NCI-H510A (cell line): Measurements from ENCODE around the gene NTN4.
"Not testable (repeated sequence)": the region's sequence is repeated elsewhere in the genome, so short reads cannot be mapped to it uniquely, and the experiment has no call there.

Experiments
- DNase-seq: peaks from one replicate; lab custom pipeline; 2025; lab: John Stamatoyannopoulos, UW

NTN4 gene

GRCh38 chr12:95710386-95710785 lies 80.2 kb downstream of the NTN4 start:
- DNase-seq: no peak

GRCh38 chr12:95709152-95709551 lies 81.4 kb downstream of the NTN4 start:
- no peak for DNase-seq

GRCh38 chr12:95705143-95705542 lies 85.4 kb downstream of the NTN4 start:
- no peak for DNase-seq

- DNase-seq: no peak
Measured at GRCh38 chr12:95703986-95704385, 86.6 kb downstream of the NTN4 start.

DNA sequence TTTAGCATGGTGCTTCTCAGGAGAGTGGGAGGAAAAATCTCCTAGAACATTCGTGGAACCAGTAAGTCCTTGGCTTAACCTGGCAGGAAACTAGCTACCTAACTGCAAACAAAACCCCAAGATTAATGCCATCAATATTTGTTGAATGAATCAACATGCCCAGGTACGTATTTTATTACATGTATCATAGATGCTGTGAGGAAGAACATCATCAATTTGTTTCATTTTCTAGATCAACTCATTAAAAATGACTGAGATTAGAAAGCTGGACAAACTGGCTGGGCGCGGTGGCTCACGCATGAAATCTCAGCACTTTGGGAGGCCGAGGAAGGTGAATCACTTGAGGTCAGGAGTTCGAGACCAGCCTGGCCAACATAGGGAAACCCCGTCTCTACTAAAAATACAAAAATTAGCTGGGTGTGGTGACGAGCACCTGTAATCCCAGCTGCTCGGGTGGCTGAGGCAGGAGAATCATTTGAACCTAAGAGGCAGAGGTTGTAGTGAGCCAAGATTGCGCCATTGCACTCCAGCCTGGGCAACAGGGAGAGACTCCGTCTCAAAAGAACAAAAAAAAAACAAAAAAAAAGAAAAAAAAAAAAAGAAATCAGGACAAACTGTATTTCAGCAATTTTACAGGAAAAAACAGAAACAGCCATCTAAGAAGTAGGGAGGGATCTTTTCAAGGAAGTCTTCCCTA lies 88.7 kb downstream of the NTN4 start:
- no peak for DNase-seq

DNA sequence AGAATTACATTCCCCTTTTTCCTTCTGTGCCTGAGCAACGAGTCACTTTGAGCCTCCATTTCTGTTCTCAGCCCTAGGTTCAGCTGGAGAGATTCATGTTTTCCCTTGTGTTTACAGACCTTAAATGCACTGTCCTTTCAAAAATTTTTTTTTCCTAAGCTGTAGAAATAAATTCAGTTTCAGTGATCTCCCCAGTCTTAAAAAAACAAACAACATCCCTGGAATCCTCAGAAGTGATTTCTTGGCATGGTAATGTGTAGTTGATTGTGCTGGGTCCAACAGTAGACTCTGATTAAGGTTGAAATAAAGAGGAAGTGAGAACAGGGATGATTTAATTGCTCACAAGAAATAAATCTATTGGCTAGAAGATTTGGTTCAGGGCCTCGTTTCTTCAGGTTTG lies 89.3 kb downstream of the NTN4 start:
- DNase-seq: no peak

- DNase-seq: no peak
Measured at GRCh38 chr12:95700316-95700785, 90.2 kb downstream of the NTN4 start.

DNA sequence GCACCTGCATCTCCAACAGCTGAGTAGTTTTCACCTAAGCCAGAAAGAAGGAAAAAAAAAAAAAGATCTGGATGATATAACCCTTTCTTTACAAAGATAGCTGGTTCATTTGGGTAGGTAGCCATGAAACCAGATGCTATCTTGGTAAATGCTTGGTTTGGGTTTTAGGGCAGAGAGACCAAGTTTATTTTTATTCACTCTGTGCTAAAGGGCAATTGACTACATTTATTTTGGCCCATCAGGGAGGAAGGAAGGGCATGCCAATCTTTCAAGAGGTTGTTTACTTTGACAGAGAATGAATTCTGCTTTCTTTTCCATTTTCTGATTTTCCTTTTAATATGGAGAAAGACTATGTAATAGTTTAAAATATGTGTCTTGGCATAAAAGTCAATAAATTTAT lies 91.0 kb downstream of the NTN4 start:
- DNase-seq: no peak

- DNase-seq: no peak
Measured at GRCh38 chr12:95694136-95694535, 96.4 kb downstream of the NTN4 start.

- DNase-seq: no peak
Measured at GRCh38 chr12:95693689-95694088, 96.9 kb downstream of the NTN4 start.

DNA sequence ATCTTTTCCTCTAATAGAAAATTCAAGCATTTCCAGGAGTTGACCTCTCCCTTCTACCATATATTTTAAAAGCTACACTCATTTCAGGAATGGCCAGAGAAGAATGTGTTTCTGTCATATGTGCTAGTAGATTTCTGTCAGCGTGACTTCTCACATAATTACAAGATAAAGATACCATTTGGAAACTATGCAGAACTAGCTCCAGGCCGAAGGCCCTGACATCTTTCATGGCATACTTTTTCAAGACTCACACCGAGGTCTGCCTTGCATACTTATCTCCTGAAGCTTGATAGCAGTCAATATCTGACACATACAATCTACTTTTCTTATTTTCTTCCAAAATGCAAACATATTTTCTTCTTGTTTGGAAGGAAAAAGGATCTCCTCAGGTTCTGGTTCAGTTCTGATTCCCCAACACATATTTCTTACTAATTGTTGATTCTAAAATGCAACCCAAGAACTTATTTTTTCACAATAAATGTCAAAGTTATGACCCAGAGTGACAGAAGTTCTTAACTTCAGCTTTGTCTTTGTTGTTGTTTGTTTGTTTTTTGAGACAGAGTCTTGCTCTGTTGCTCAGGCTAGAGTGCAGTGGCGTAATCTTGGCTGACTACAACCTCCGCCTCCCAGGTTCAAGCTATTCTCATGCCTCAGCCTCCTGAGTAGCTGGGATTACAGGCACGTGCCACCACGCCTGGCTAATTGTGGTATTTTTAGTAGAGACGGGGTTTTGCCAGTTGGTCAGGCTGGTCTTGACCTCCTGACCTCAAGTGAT lies 99.5 kb downstream of the NTN4 start:
- DNase-seq: no peak

DNA sequence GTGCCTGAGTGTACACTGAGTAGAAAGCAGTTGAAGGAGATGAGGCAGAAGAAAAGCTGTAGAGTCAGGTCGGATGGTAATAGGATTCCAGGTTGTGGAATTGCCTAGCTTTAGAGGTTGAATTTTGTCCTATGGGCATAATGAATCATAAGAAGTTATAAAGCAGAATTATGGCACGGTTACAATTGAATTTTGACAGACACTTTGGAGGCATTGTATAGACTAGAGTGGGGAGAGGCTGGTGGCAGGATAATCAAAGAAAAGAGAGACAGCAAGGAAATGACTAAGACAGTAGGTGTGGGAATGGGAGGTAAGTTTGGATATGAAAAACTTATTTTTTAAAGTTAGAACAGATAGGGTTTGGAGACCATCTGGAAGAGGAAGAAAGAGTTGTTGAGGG lies 102.6 kb downstream of the NTN4 start:
- no peak for DNase-seq

DNA sequence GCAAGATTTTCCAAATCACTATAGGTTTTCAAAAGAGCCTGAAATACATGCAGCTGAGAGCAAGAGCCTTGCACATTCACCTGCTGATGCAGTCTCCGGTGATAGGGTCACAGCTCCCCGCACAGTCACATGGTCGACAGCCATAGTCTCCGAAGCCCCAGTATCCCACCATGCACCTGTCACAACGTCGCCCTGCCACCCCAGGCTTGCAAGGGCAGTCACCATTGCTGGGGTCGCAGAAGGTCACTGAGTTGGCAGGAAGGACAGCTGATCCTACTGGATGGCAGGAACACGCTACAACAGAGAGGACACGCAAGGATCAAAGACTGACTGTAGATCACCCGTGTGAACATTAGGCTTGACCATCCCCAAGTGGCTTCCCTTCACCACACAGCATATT lies 107.1 kb downstream of the NTN4 start:
- DNase-seq: no peak

GRCh38 chr12:95681210-95681765 lies 109.3 kb downstream of the NTN4 start:
- no peak for DNase-seq

DNA sequence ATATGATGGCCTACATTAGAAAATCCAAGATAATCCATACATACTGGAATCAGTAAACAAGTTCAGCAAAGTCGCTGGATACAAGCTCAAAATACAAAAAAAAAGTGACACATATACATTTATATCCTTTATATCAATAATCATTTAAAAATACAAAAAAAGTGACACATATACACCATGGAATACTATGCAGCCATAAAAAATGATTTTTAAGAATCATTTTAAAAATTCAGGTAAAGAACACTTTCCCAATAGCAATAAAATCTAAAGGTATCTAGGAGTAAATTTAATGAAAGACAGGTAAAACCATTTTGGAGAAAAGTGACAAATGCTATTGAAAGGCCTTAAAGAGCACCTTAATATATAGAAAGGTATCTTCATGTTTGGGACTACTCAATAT lies 111.9 kb downstream of the NTN4 start:
- no peak for DNase-seq

DNA sequence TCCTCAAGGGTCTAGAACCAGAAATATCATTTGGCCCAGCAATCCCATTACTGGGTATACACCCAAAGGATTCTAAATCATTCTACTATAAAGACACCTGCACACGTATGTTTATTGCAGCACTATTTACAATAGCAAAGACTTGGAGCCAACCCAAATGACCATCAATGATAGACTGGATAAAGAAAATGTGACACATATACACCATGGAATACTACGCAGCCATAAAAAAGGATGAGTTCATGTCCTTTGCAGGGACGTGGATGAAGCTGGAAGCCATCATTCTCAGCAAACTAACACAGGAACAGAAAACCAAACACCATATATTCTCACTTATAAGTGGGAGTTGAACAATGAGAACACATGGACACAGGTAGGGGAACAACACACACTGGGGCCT lies 112.8 kb downstream of the NTN4 start:
- not testable (repeated sequence) for DNase-seq

DNA sequence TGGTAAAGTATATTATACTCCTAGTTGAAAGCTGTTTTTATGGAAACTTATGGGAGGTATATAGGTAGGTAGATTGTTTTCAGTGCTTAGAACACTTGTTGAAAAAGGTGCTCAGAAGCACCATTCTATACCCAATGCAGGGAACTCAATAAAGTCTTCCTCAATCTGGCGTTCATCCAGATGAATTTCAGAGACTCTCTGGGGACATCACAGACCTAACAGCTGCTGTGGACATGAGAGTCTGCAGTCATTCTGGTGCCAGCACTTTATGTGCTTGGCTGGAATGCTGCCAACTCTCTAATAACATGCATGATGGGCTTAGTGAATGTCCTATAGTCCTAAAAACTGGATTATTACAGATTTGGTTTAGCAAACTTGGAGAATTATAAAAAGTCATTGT lies 115.9 kb downstream of the NTN4 start:
- DNase-seq: peak; percentile 86

GRCh38 chr12:95674163-95674562 lies 116.4 kb downstream of the NTN4 start:
- peak; percentile 40 for DNase-seq

- DNase-seq: no peak
Measured at GRCh38 chr12:95673576-95673975, 117.0 kb downstream of the NTN4 start.

DNA sequence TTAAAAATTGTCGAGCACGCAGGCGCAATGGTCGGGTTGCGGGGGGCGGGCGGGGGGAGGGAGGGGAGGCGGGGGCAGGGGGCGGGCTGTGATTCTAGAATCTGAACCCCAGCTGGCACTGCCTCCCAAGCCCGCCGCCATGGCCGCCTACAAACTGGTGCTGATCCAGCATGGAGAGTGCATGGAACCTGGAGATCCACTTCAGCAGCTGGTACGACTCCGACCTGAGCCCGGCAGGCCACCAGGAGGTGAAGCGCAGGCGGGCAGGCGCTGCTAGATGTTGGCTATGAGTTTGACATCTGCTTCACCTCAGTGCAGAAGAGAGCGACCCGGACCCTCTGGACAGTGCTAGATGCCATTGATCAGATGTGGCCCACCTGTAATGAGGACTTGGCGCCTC lies 118.4 kb downstream of the NTN4 start:
- no peak for DNase-seq

- no peak for DNase-seq
Measured at GRCh38 chr12:95671265-95671664, 119.3 kb downstream of the NTN4 start.

- no peak for DNase-seq
Measured at GRCh38 chr12:95663525-95663924, 127.0 kb downstream of the NTN4 start.

DNA sequence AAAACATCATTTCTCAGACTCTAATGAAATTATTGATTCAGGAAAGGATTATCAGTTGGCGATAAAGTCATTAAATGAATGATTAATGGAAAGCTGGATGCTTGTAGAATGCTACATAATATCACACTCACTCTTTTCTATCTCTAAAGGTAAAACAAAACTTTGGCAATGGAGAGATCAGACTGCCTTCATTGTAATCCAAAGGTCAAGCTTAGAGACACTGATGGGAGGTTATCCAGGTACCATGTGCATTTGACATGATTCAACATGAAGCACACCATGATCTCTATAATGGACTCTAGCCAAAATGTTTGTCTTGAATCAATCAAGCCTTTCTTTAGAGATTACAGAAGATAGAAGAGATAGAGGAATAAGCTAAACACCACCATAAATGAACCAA lies 129.2 kb downstream of the NTN4 start:
- no peak for DNase-seq
